ENCODE results near the gene CD7.

The CD7 gene

DNA sequence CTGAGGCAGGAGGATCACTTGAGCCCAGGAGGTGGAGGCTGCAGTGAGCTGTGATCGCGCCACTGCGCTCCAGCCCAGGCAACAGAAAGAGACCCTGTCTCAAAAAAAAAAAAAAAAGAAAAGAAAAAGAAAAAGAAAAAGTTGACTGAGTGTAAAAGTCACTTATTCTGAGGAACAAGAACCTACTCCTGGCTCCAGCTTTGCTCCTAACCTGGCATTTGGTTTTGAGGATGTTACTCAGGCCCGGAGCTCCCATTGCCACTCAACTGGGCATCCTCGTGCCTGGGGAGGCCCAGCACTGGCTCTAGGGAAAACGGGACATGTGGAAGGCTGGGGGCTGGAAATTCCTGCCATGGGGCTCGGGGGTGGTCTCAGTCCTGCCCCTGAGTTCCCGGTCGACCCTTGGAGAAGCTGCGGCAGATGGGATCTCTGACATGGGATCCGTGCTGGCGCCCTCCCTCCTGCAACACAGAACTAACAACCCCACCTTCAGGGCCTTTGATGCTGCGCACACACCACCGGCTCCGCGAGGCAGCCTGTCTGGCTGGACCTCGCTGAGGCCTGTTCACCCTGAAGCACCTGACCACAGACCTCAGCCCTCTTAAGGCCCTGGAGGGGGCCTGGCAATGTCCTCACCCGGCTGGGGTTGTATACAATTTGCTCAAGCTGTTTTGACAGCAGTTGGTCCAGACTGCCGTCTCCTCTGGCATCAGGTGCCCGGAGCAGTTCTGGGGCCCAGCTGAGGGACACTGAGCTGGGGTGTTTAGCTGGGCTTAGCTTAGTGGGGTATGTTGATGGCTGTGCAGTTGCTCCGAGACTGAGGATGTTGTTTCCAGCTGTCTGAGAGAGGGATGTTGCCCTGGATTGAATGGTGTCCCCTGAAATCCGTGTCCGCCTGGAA, 12.3 kb downstream of the CD7 start:
- H3K4me1 ChIP-seq (ENCODE audit: control insufficient read depth, low read length) = peaks cover 5% of the 10 kb centered on the region
- no peak overlapping the region for H3K27ac ChIP-seq (ENCODE audit: low read depth, low read length)
- H3K4me2 ChIP-seq (ENCODE audit: low read length) = no peak overlapping the region
- no peaks in the 10 kb centered on the region for H4K20me1 ChIP-seq (ENCODE audit: control insufficient read depth, insufficient read depth, low read depth, low read length)
- no peaks in the 10 kb centered on the region for H3K9me3 ChIP-seq (ENCODE audit: control insufficient read depth, insufficient read depth, low read length)
- no peaks in the 10 kb centered on the region for H3K9me2 ChIP-seq (replicated peaks; ENCODE audit: control insufficient read depth, low read length)
- H3F3A ChIP-seq (ENCODE audit: control insufficient read depth, insufficient read depth) = no peaks in the 10 kb centered on the region
- no peaks in the 10 kb centered on the region for H3K36me3 ChIP-seq (ENCODE audit: control insufficient read depth, low read length)
- H3K79me2 ChIP-seq (ENCODE audit: control insufficient read depth, low read length) = no peaks in the 10 kb centered on the region
- TF ChIP-seq CTCF (IDR thresholded peaks at IDR 0.05; ENCODE audit: low read depth, low read length, poor library complexity, severe bottlenecking) (no peak), EZH2phosphoT487 (IDR thresholded peaks at IDR 0.05; ENCODE audit: borderline replicate concordance, low read length) (no peak)
- H3K4me3 ChIP-seq (ENCODE audit: low read length) = no peak overlapping the region
- peaks cover 18% of the 10 kb centered on the region for H3K27me3 ChIP-seq (ENCODE audit: control insufficient read depth, low read length)

GRCh38 chr17:82303944-82304808, 13.2 kb downstream of the CD7 start:
- Histone ChIP-seq H3K36me3 (ENCODE audit: control insufficient read depth, low read length) (no peaks in the 10 kb centered on the region), H3K27me3 (ENCODE audit: control insufficient read depth, low read length) (peaks cover 18% of the 10 kb centered on the region), H3K4me3 (ENCODE audit: low read length) (no peak overlapping the region), H3K4me2 (ENCODE audit: low read length) (no peak overlapping the region), H3K9me2 (replicated peaks; ENCODE audit: control insufficient read depth, low read length) (no peaks in the 10 kb centered on the region), H4K20me1 (ENCODE audit: control insufficient read depth, insufficient read depth, low read depth, low read length) (no peaks in the 10 kb centered on the region), H3K27ac (ENCODE audit: low read depth, low read length) (no peak overlapping the region), H3F3A (ENCODE audit: control insufficient read depth, insufficient read depth) (peaks cover 2% of the 10 kb centered on the region; the same call in 1 of the 2 replicates), H3K4me1 (ENCODE audit: control insufficient read depth, low read length) (peaks cover 8% of the 10 kb centered on the region), H3K79me2 (ENCODE audit: control insufficient read depth, low read length) (no peaks in the 10 kb centered on the region), H3K9me3 (ENCODE audit: control insufficient read depth, insufficient read depth, low read length) (no peaks in the 10 kb centered on the region)
- TF ChIP-seq EZH2phosphoT487 (IDR thresholded peaks at IDR 0.05; ENCODE audit: borderline replicate concordance, low read length) (no peak), CTCF (IDR thresholded peaks at IDR 0.05; ENCODE audit: low read depth, low read length, poor library complexity, severe bottlenecking) (no peak)

DNA sequence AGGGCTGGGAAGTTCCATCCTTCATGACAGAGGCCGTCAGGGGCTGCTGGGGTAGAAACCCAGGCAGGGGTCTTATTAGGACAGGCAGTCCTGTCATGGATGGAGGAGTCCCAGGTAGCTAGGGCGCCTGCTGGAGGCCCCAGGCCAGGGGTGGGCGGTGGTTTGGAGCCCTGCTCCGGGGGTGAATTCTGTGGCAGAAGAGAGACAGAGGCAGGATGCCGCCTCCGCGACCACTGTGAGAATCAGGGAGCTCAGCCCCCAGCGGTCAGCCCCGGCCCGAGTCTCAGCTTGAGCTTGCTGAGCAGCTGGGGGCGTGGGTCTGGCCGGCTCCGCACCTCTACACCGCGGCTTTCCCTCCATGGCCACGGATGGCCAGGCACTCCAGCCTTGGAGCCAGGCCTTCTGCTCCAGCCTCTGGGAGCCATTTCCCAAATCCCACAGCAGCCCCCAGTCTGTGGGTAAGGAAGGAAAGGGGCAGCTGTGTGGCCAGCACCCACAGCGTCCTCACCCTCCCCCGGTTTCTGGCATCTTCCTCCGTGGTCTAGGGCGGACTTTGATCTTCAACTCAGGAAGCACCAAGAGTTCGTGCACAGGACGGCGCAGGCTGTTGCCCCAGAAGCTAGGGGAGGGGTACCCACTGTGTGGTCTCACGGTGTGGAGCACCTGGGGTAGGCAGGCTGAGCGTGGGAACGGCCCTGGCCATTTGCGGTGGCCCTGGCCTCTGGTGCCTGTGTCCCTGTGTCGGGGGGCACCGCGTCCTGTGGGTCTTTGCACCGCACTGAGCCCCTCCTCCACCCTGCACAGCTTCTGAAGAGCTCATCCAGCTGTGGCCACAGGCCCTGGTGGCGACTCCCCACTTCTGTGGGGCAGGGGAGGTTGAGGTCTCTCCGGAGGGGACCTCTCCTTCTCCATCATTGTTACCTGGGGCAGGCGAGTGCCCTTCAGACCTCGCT, 14.1 kb downstream of the CD7 start:
- Histone ChIP-seq H3K4me3 (ENCODE audit: low read length) (no peak overlapping the region), H3K9me2 (replicated peaks; ENCODE audit: control insufficient read depth, low read length) (no peaks in the 10 kb centered on the region), H3K9me3 (ENCODE audit: control insufficient read depth, insufficient read depth, low read length) (no peaks in the 10 kb centered on the region), H3K4me2 (ENCODE audit: low read length) (no peak overlapping the region), H3K4me1 (ENCODE audit: control insufficient read depth, low read length) (peaks cover 18% of the 10 kb centered on the region), H4K20me1 (ENCODE audit: control insufficient read depth, insufficient read depth, low read depth, low read length) (no peaks in the 10 kb centered on the region), H3K27me3 (ENCODE audit: control insufficient read depth, low read length) (peaks cover 18% of the 10 kb centered on the region), H3K36me3 (ENCODE audit: control insufficient read depth, low read length) (no peaks in the 10 kb centered on the region), H3F3A (ENCODE audit: control insufficient read depth, insufficient read depth) (peaks cover 6% of the 10 kb centered on the region; the same call in 1 of the 2 replicates), H3K79me2 (ENCODE audit: control insufficient read depth, low read length) (no peaks in the 10 kb centered on the region), H3K27ac (ENCODE audit: low read depth, low read length) (no peak overlapping the region)
- TF ChIP-seq EZH2phosphoT487 (IDR thresholded peaks at IDR 0.05; ENCODE audit: borderline replicate concordance, low read length) (no peak), CTCF (IDR thresholded peaks at IDR 0.05; ENCODE audit: low read depth, low read length, poor library complexity, severe bottlenecking) (no peak)

Data from DOHH2 (cell line).